ENCODE measurements around the gene USP7. TPM values are rescaled to one million over a fixed set of nuclear protein-coding genes. Genes with fewer than 3 reads are reported as not detected.
A peak's percentile ranks its signal among the peaks of the same experiment; 100 is the strongest.

Gene USP7
- total RNA-seq, 1 experiment from 2014 or later: 125 TPM

DNA sequence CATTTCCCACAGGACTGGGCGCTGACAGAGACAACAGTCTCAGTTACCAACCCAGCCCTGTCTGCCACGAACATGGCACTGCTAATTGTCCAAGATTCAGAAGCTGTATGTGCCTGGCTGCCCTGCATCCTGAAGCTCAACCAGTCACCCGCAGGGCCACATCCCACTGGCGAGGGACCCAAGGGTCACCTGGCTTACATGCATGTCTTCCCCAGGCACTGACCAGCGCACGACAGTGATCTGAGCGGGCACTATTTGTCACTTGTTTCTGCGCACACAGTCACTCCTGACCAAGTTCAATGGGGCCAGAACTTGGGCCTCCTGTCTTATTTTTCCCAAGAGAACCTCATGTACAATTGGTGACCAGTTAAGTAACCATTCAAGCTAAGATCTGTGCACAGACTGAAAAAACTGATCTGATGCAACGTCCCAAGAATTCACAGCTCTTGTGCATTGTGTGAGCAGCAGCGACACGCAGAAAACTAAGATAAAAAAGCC, 13.1 kb downstream of the USP7 start:
- DNase-seq (ENCODE audit: low read depth, low spot score) (no peak), ATAC-seq (no peak)
- BruUV-seq (replicated peaks): no TSS peak
- TF ChIP-seq SIN3A (IDR thresholded peaks at IDR 0.05; ENCODE audit: borderline replicate concordance, insufficient read depth, low read depth, low read length) (no peak), TCF7L2 (IDR thresholded peaks at IDR 0.05; ENCODE audit: low read depth, low read length) (no peak), POLR2AphosphoS5 (IDR thresholded peaks at IDR 0.05; ENCODE audit: low read depth, low read length) (no peak)
- TF ChIP-seq, protein P1, sequence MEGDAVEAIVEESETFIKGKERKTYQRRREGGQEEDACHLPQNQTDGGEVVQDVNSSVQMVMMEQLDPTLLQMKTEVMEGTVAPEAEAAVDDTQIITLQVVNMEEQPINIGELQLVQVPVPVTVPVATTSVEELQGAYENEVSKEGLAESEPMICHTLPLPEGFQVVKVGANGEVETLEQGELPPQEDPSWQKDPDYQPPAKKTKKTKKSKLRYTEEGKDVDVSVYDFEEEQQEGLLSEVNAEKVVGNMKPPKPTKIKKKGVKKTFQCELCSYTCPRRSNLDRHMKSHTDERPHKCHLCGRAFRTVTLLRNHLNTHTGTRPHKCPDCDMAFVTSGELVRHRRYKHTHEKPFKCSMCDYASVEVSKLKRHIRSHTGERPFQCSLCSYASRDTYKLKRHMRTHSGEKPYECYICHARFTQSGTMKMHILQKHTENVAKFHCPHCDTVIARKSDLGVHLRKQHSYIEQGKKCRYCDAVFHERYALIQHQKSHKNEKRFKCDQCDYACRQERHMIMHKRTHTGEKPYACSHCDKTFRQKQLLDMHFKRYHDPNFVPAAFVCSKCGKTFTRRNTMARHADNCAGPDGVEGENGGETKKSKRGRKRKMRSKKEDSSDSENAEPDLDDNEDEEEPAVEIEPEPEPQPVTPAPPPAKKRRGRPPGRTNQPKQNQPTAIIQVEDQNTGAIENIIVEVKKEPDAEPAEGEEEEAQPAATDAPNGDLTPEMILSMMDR (IDR thresholded peaks at IDR 0.05): no peak
- TF ChIP-seq, protein P2, sequence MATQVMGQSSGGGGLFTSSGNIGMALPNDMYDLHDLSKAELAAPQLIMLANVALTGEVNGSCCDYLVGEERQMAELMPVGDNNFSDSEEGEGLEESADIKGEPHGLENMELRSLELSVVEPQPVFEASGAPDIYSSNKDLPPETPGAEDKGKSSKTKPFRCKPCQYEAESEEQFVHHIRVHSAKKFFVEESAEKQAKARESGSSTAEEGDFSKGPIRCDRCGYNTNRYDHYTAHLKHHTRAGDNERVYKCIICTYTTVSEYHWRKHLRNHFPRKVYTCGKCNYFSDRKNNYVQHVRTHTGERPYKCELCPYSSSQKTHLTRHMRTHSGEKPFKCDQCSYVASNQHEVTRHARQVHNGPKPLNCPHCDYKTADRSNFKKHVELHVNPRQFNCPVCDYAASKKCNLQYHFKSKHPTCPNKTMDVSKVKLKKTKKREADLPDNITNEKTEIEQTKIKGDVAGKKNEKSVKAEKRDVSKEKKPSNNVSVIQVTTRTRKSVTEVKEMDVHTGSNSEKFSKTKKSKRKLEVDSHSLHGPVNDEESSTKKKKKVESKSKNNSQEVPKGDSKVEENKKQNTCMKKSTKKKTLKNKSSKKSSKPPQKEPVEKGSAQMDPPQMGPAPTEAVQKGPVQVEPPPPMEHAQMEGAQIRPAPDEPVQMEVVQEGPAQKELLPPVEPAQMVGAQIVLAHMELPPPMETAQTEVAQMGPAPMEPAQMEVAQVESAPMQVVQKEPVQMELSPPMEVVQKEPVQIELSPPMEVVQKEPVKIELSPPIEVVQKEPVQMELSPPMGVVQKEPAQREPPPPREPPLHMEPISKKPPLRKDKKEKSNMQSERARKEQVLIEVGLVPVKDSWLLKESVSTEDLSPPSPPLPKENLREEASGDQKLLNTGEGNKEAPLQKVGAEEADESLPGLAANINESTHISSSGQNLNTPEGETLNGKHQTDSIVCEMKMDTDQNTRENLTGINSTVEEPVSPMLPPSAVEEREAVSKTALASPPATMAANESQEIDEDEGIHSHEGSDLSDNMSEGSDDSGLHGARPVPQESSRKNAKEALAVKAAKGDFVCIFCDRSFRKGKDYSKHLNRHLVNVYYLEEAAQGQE (IDR thresholded peaks at IDR 0.05; ENCODE audit: insufficient read depth in 1 of 2, low read depth in 2 of 2, low read length in 1 of 2): no peak
- ChIA-PET CTCF (no interaction called here), POLR2A (no interaction called here)
- Histone ChIP-seq H3K27me3 (ENCODE audit: control insufficient read depth, insufficient read depth, low read length) (no peaks in the 10 kb centered on the region), H3K27ac (ENCODE audit: low read length) (peak overlapping the region; percentile 30; the same call in 1 of the 2 replicates), H3K36me3 (ENCODE audit: control insufficient read depth, insufficient read depth, low read length) (no peaks in the 10 kb centered on the region), H3K4me1 (ENCODE audit: control insufficient read depth, insufficient read depth, low read length) (peaks cover 49% of the 10 kb centered on the region), H3K4me3 (ENCODE audit: low read depth in 2 of 2, low read length in 2 of 2) (no peak overlapping the region), H3K9me3 (ENCODE audit: control insufficient read depth, insufficient read depth, low read depth, low read length) (no peaks in the 10 kb centered on the region)
- intact Hi-C loops (cut with micrococcal nuclease; ENCODE audit: unreplicated experiment): loop anchor here (10.0 kb wide), 1 partner anchor 144 kb away; the partner anchor contains the start of gene HAPSTR1
- in situ Hi-C loops (cut with HindIII; ENCODE audit: low pct_unique_long_range_greater_than_20kb, low sequenced_read_pairs): no loop called here

GRCh38 chr16:8949536-8950418, 13.9 kb downstream of the USP7 start:
- intact Hi-C loops (cut with micrococcal nuclease; ENCODE audit: unreplicated experiment): loop anchor here (10.0 kb wide), 1 partner anchor 145 kb away; the partner anchor contains the start of gene HAPSTR1
- in situ Hi-C loops (cut with HindIII; ENCODE audit: low pct_unique_long_range_greater_than_20kb, low sequenced_read_pairs): no loop called here
- CTCF ChIA-PET: interaction anchor here (0.6 kb wide), 1 partner anchor 58 kb away, joined by 11 read pairs; no protein-coding TSS in a partner anchor
- H3K27ac ChIP-seq (ENCODE audit: low read length): no peak overlapping the region
- DNase-seq (ENCODE audit: low read depth, low spot score): no peak
- H3K36me3 ChIP-seq (ENCODE audit: control insufficient read depth, insufficient read depth, low read length): no peaks in the 10 kb centered on the region
- H3K27me3 ChIP-seq (ENCODE audit: control insufficient read depth, insufficient read depth, low read length): no peaks in the 10 kb centered on the region
- H3K4me1 ChIP-seq (ENCODE audit: control insufficient read depth, insufficient read depth, low read length): peaks cover 48% of the 10 kb centered on the region
- no peak for ATAC-seq
- no TSS peak for BruUV-seq (replicated peaks)
- POLR2A ChIA-PET: no interaction called here
- no peak overlapping the region for H3K4me3 ChIP-seq (ENCODE audit: low read depth in 2 of 2, low read length in 2 of 2)
- no peaks in the 10 kb centered on the region for H3K9me3 ChIP-seq (ENCODE audit: control insufficient read depth, insufficient read depth, low read depth, low read length)
- TF ChIP-seq SIN3A (IDR thresholded peaks at IDR 0.05; ENCODE audit: borderline replicate concordance, insufficient read depth, low read depth, low read length): no peak
- TF ChIP-seq, protein P2 (IDR thresholded peaks at IDR 0.05; ENCODE audit: insufficient read depth in 1 of 2, low read depth in 2 of 2, low read length in 1 of 2): no peak
- TF ChIP-seq TCF7L2 (IDR thresholded peaks at IDR 0.05; ENCODE audit: low read depth, low read length): no peak
- TF ChIP-seq, protein P1 (IDR thresholded peaks at IDR 0.05): no peak
- TF ChIP-seq POLR2AphosphoS5 (IDR thresholded peaks at IDR 0.05; ENCODE audit: low read depth, low read length): no peak

All from Panc1 (cell line).